ENCODE results near the gene TERT.

DNA sequence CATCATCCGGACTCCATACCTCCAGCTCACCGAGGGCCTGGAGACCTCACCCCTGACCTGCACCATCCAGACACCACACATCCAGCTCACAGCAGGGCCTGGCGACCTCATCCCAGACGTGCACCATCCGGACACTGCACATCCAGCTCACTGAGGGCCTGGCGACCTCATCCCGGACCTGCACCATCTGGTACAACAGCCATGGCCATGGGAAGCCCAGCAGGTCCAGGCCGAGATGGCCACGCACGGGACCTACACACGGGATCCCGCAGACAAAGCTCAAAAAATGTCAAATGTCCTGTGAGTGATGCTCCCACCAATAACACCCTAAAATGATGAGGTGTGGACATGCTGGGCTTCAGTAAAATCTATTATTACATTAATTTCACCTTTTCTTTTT, 9.7 kb downstream of the TERT start:
- TF ChIP-seq POLR2A (IDR thresholded peaks at IDR 0.05): no peak
- TF ChIP-seq, protein P1, sequence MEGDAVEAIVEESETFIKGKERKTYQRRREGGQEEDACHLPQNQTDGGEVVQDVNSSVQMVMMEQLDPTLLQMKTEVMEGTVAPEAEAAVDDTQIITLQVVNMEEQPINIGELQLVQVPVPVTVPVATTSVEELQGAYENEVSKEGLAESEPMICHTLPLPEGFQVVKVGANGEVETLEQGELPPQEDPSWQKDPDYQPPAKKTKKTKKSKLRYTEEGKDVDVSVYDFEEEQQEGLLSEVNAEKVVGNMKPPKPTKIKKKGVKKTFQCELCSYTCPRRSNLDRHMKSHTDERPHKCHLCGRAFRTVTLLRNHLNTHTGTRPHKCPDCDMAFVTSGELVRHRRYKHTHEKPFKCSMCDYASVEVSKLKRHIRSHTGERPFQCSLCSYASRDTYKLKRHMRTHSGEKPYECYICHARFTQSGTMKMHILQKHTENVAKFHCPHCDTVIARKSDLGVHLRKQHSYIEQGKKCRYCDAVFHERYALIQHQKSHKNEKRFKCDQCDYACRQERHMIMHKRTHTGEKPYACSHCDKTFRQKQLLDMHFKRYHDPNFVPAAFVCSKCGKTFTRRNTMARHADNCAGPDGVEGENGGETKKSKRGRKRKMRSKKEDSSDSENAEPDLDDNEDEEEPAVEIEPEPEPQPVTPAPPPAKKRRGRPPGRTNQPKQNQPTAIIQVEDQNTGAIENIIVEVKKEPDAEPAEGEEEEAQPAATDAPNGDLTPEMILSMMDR (IDR thresholded peaks at IDR 0.05): no peak
